Measurements from ENCODE around the gene NFAM1. TPM values are rescaled to one million over a fixed set of nuclear protein-coding genes. Genes with fewer than 3 reads are reported as not detected.

Gene NFAM1
- total and polyA plus RNA-seq, 2 experiments from 2014 or later = 0.53 to 1.0 TPM

DNA sequence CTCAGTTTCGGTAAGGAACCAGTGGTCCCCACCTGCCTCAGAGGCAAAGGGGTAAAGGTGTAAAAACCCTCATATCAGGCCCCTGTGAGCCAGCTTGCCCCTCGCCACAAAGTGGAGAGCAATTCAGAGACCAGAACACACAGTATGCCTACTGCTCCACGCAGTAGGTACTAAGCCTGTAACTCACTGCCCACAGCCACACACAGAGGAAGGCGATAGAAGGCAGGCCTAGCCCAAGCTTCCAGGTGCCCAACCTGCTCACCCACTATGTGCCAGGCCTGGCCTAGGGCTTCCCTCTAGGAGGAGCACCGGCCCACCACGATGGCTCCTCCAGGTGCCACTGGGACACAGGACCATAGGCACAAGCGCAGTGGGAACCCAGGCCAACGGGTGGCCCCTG is 98.7 kb downstream of the NFAM1 start:
- Histone ChIP-seq H3K9me3 (ENCODE audit: low read depth) (no peaks in the 10 kb centered on the region), H3K79me2 (no peaks in the 10 kb centered on the region), H3K4me1 (ENCODE audit: insufficient read depth) (no peaks in the 10 kb centered on the region), H2AFZ (no peak overlapping the region), H3K36me3 (replicated peaks; ENCODE audit: insufficient read depth, low read depth) (no peaks in the 10 kb centered on the region), H3K4me2 (no peak overlapping the region), H3K27me3 (no peaks in the 10 kb centered on the region), H4K20me1 (ENCODE audit: insufficient read depth, poor library complexity, severe bottlenecking) (no peaks in the 10 kb centered on the region), H3K27ac (no peak overlapping the region), H3K4me3 (no peak overlapping the region), H3K9me2 (replicated peaks; ENCODE audit: insufficient read depth) (no peaks in the 10 kb centered on the region)
- TF ChIP-seq, protein P1, sequence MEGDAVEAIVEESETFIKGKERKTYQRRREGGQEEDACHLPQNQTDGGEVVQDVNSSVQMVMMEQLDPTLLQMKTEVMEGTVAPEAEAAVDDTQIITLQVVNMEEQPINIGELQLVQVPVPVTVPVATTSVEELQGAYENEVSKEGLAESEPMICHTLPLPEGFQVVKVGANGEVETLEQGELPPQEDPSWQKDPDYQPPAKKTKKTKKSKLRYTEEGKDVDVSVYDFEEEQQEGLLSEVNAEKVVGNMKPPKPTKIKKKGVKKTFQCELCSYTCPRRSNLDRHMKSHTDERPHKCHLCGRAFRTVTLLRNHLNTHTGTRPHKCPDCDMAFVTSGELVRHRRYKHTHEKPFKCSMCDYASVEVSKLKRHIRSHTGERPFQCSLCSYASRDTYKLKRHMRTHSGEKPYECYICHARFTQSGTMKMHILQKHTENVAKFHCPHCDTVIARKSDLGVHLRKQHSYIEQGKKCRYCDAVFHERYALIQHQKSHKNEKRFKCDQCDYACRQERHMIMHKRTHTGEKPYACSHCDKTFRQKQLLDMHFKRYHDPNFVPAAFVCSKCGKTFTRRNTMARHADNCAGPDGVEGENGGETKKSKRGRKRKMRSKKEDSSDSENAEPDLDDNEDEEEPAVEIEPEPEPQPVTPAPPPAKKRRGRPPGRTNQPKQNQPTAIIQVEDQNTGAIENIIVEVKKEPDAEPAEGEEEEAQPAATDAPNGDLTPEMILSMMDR (IDR thresholded peaks at IDR 0.05; ENCODE audit: poor library complexity) = no peak
- no peak for TF ChIP-seq EZH2 (IDR thresholded peaks at IDR 0.05; ENCODE audit: borderline replicate concordance)
- TF ChIP-seq EZH2phosphoT487 (IDR thresholded peaks at IDR 0.05; ENCODE audit: low read depth, severe bottlenecking, unreplicated experiment) = no peak
- no peak for DNase-seq (ENCODE audit: low spot score)
- WGBS (ENCODE audit: low lambda C conversion rate, missing lambda C conversion rate) = 94% methylated on average over 8 of the region's 8 CpGs

DNA sequence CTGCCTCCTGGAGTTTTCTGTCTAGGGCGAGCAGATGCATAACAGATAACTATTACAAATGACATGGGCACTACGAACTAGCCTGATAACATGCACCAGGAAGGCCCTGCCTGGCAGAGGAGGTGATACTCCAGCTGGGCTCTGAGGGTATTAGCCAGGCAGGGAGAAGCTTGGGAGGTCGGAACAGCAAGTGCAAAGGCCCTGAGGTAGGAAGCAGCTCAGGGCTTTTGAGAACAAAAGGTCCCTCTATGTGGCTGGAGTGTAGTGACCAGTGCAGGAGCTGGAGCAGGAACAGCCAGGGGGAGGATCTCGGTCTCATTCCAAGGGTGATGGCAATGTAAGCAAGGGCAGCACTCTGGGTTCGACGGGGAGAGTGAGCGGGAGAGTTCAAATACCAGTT is 100.1 kb downstream of the NFAM1 start:
- no peak overlapping the region for H3K27ac ChIP-seq
- WGBS (ENCODE audit: low lambda C conversion rate, missing lambda C conversion rate) = 93% methylated on average over 7 of the region's 7 CpGs
- no peaks in the 10 kb centered on the region for H3K4me1 ChIP-seq (ENCODE audit: insufficient read depth)

DNA sequence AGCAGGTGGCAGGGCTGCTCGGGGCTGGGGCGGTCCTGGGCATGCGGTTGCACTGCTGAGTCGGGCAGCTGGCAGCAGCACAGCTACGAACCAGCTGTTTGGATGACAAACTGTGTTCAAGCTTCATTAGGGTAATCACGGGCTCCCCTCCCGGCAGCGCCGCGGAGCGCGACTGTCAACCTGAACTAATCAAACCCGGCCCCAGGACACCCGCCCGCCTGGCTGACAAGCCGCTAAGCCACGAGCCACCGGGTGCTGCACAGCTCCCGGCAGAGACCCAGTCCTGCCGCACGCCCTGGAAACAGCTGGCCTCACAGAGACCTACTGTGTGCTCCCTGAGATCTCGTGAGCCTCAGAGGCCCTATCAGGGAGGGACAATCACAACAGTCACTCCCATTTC is 101.2 kb downstream of the NFAM1 start:
- Histone ChIP-seq H3K27me3 (no peaks in the 10 kb centered on the region), H2AFZ (no peak overlapping the region), H3K27ac (no peak overlapping the region), H3K9me3 (ENCODE audit: low read depth) (no peaks in the 10 kb centered on the region), H3K9me2 (replicated peaks; ENCODE audit: insufficient read depth) (no peaks in the 10 kb centered on the region), H4K20me1 (ENCODE audit: insufficient read depth, poor library complexity, severe bottlenecking) (no peaks in the 10 kb centered on the region), H3K36me3 (replicated peaks; ENCODE audit: insufficient read depth, low read depth) (no peaks in the 10 kb centered on the region), H3K4me2 (no peak overlapping the region), H3K4me3 (no peak overlapping the region), H3K4me1 (ENCODE audit: insufficient read depth) (no peaks in the 10 kb centered on the region), H3K79me2 (no peaks in the 10 kb centered on the region)
- DNase-seq (ENCODE audit: low spot score) = no peak
- 81% methylated on average over 21 of the region's 22 CpGs for WGBS (ENCODE audit: low lambda C conversion rate, missing lambda C conversion rate)
- TF ChIP-seq EZH2 (IDR thresholded peaks at IDR 0.05; ENCODE audit: borderline replicate concordance) (no peak), EZH2phosphoT487 (IDR thresholded peaks at IDR 0.05; ENCODE audit: low read depth, severe bottlenecking, unreplicated experiment) (no peak)
- TF ChIP-seq, protein P1 (IDR thresholded peaks at IDR 0.05; ENCODE audit: poor library complexity) = no peak

More for the DNA sequence above, 100.1 kb downstream of the NFAM1 start:
- Histone ChIP-seq H3K4me3 (no peak overlapping the region), H3K27me3 (no peaks in the 10 kb centered on the region), H3K9me2 (replicated peaks; ENCODE audit: insufficient read depth) (no peaks in the 10 kb centered on the region), H3K36me3 (replicated peaks; ENCODE audit: insufficient read depth, low read depth) (no peaks in the 10 kb centered on the region), H4K20me1 (ENCODE audit: insufficient read depth, poor library complexity, severe bottlenecking) (no peaks in the 10 kb centered on the region), H2AFZ (no peak overlapping the region), H3K4me2 (no peak overlapping the region), H3K9me3 (ENCODE audit: low read depth) (no peaks in the 10 kb centered on the region), H3K79me2 (no peaks in the 10 kb centered on the region)
- no peak for DNase-seq (ENCODE audit: low spot score)
- TF ChIP-seq EZH2phosphoT487 (IDR thresholded peaks at IDR 0.05; ENCODE audit: low read depth, severe bottlenecking, unreplicated experiment) (no peak), EZH2 (IDR thresholded peaks at IDR 0.05; ENCODE audit: borderline replicate concordance) (no peak)
- TF ChIP-seq, protein P1 (IDR thresholded peaks at IDR 0.05; ENCODE audit: poor library complexity) = no peak

Other genes starting within 250 kb of the NFAM1 start
- gene TCF20, start 161.8 kb downstream of the NFAM1 start, total RNA-seq = 31.1 and 34.3 TPM in 2 replicates
- gene TCF20, start 161.8 kb downstream of the NFAM1 start, polyA plus RNA-seq = 5.0 and 5.9 TPM in 2 replicates
- 25.0 and 27.6 TPM in 2 replicates for gene RRP7A, start 87.4 kb upstream of the NFAM1 start, total RNA-seq
- gene RRP7A, start 87.4 kb upstream of the NFAM1 start, polyA plus RNA-seq = 41.7 and 51.6 TPM in 2 replicates
- gene SERHL2, start 121.6 kb upstream of the NFAM1 start, total RNA-seq = 1.3 and 4.1 TPM in 2 replicates
- gene SERHL2, start 121.6 kb upstream of the NFAM1 start, polyA plus RNA-seq = 2.7 and 3.3 TPM in 2 replicates
- gene POLDIP3, start 182.5 kb upstream of the NFAM1 start, total RNA-seq = 31.4 and 39.2 TPM in 2 replicates
- gene POLDIP3, start 182.5 kb upstream of the NFAM1 start, polyA plus RNA-seq = 39.4 and 40.3 TPM in 2 replicates
- gene ATP5MGL, start 208.2 kb upstream of the NFAM1 start, total RNA-seq = 0.33 TPM in 1 of 2 replicates, not detected in the other
- gene ATP5MGL, start 208.2 kb upstream of the NFAM1 start, polyA plus RNA-seq = 0.60 TPM in 1 of 2 replicates, not detected in the other
- 119 and 136 TPM in 2 replicates for gene CYB5R3, start 217.0 kb upstream of the NFAM1 start, total RNA-seq
- gene CYB5R3, start 217.0 kb upstream of the NFAM1 start, polyA plus RNA-seq = 407 and 438 TPM in 2 replicates